G401 (cell line): ENCODE data around the gene USP5. TPM values are rescaled to one million over a fixed set of nuclear protein-coding genes. Genes with fewer than 3 reads are reported as not detected.
A peak's percentile ranks its signal among the peaks of the same experiment; 100 is the strongest.
"Not testable (repeated sequence)": the region's sequence is repeated elsewhere in the genome, so short reads cannot be mapped to it uniquely, and the experiment has no call there.

Experiments
- DNase-seq: peaks from one replicate; pipeline ENCODE4 v3.0.0-alpha.2; 2015; ENCODE audit warnings: low spot score
- in situ Hi-C: cut with HindIII; loops from 2 replicates; pipeline ENCODE4 v1.10.0; 2016; ENCODE audit warnings: low sequenced_read_pairs, mixed read lengths
- total RNA-seq: library from RNA; depleted of rRNA; stranded (reverse); fragments of >200 nt; shearing (Covaris generic); gene quantifications from 2 replicates; pipeline ENCODE4 v1.2.3, GENCODE V29; 2014; rRNA removed

Gene USP5
- total RNA-seq, 1 experiment from 2014 or later, result 156 TPM

DNA sequence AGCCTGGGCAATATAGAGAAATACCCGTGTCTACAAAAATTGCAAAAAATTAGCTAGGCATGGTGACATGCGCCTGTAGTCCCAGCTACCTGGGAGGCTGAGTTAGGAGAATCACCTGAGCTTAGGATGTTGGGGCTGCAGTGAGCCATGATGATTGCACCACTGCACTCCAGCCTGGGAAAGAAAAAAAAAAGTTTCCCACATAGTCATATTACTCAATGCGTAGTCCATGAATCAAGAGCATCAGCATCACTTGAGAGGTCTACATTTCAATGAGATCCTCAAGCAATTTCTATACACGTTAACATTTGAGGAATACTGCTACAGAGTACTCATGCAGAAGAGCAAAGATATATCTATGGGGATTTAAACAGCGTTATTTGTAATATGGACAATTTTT is 47.5 kb downstream of the USP5 start:
- in situ Hi-C loops, result no loop called here
- no peak for DNase-seq

DNA sequence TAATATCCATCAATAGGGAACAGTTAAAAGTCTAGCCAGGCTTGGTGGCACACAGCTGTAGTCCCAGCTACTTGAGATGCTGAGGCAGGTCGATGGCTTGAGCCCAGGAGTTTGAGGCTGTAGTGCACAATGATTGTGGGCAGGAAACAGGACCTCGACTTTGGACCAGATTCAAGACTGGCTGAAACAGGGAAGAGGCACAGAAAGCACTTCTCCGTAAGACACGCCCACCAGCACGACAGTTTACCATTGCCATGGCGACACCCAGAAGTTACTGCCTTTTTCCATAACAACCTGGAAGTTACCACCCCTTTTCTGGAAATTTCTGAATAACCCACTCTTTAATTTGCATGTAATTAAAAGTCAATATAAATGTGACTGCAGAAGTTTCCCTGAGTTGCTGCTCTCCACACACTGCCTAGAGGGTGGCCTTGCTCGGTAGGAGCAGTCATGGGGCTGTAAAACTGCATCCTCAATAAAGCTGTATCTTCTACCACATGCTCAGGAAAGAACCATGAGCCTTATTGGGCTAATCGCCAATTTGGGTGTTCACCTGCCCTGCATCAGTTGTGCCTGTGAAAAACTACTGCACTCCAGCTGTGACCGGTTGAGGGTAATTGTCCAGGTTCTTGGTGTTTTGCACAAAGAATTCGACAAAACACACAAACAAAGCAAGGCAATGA is 48.0 kb downstream of the USP5 start:
- DNase-seq, result peak; percentile 49
- in situ Hi-C loops, result no loop called here

DNA sequence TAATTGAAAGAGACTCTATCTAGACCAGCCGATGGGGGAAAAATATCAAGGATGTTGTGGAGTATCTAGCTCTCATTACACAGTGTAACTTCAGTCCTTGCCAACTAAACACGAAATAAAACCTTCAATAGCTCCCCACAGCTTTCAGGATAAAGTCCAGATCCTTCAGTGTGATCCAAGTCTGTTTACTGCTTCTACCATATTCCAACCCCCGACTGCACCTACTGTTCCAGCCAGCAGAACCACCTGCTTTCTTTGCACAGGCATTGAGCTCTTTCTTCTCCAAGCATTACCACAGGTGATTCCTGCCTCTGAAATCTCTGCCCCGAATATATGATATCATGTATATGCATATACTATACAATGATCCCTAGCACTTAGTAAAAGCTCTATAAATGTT is 50.5 kb downstream of the USP5 start:
- peak; percentile 77 for DNase-seq
- in situ Hi-C loops, result no loop called here

DNA sequence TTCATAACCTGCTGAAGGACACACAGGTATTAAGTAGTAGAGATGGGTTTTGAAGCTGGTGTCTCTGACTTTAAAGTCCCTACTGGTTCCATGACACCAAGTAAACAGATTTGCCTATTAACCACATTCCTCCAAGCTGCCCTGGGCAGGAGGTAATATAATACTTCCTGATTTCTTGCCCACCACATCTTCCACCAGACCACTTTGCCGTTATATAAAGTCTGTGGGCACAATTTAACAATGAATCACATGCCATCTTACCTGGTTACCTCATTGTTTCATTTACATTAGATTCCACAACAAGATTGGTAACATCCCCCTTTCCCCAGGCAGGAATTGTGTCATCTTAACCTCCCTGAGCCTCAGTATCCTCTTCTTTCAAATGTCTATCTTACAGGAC is 51.8 kb downstream of the USP5 start:
- in situ Hi-C loops, result no loop called here
- no peak for DNase-seq

- in situ Hi-C loops, result no loop called here
- DNase-seq, result peak; percentile 99
Observed at GRCh38 chr12:6904280-6905276, 52.6 kb downstream of the USP5 start, which contains the start of gene LRRC23. TSS of gene LRRC23 (plus strand) at chr12:6904822. CDS start at chr12:6905634, 812 bp downstream.

GRCh38 chr12:6905414-6906040 is 53.6 kb downstream of the USP5 start:
- no peak for DNase-seq
- in situ Hi-C loops, result no loop called here

DNA sequence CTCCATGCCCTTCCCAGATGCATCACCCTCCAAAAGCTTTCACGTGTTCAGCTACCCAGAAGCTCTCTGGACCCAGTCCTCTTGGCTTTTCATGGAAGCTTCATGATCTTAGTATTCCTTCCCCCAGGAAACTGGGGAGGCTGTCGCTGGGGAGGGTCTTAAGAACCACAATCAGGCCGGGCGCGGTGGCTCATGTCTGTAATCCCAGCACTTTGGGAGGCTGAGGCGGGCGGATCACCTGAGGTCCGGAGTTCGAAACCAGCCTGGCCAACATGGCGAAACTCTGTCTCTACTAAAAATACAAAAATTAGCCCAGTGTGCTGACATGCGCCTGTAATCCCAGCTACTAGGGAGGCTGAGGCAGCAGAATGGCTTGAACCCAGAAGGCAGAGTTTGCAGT is 56.2 kb downstream of the USP5 start:
- DNase-seq, in situ Hi-C loops: not testable (repeated sequence)

DNA sequence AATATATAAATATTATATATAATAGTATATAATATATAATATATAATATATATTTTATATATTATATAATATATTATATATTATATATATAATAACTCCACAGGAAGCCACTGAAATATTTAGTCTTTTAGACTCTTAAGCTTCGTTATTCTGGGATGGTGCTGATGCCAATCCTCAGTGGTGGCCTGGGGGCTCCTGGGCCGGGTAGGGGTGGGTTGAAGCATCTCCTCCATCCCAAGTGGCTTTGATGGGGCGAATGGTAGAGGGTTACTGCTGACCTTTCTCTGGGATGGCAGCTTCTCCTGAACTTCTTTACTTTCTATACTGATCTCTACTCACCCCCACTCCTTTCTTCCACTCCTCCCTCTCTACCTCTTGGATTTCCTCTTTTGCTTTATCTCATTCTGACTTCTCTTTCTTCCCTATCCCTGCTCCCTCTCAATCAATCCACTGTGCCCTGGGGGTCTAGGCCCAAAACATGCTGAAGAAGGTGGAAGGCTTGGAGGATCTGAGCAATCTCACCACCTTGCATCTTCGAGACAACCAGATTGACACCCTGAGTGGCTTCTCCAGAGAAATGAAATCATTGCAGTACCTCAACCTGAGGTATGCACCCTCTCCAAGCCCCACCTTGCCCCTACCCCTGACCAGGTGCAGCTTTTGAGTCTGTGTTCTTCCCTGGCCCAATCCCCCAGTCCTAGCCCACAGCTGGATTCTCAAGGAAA is 57.6 kb downstream of the USP5 start:
- in situ Hi-C loops, result no loop called here
- no peak for DNase-seq

DNA sequence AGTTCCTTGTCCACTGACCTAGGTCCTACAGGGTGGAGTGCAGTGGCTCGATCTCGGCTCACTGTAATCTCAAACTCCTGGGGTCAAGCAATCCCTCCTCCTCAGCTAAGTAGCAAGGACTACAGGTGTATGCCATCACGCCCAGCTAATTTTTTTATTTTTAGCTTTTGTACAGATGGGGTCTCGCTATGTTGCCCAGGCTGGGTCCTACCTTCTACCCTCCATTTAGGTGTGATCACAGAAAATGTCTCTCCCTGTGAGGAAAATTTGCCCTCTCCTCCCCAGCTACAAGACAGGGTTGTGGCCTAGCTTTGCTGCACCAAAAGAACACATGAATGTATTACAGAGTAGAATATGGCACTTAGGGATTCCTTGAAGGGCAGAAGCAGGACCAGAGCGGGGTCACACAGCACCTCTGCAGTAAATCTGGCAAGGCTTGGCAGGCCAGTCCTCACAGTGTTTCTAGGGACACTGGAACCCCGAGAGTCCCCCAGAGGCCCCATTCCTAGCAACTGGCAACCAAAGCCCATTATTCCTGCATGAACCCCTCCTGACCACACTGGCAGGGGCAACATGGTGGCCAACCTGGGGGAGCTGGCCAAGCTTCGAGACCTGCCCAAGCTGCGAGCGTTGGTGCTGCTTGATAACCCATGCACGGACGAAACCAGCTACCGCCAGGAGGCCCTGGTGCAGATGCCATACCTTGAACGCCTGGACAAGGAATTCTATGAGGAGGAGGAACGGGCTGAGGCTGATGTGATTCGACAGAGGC is 60.4 kb downstream of the USP5 start:
- DNase-seq, result no peak
- in situ Hi-C loops, result no loop called here

- in situ Hi-C loops, result no loop called here
- DNase-seq, result peak; percentile 91
Observed at GRCh38 chr12:6914246-6914946, 62.4 kb downstream of the USP5 start, which contains the start of gene ENO2. TSS of gene ENO2 (plus strand) at chr12:6914580. CDS start at chr12:6915833, 1,253 bp downstream.

GRCh38 chr12:6914947-6915788 is 63.2 kb downstream of the USP5 start:
- peak; percentile 64 for DNase-seq
- in situ Hi-C loops, result no loop called here

DNA sequence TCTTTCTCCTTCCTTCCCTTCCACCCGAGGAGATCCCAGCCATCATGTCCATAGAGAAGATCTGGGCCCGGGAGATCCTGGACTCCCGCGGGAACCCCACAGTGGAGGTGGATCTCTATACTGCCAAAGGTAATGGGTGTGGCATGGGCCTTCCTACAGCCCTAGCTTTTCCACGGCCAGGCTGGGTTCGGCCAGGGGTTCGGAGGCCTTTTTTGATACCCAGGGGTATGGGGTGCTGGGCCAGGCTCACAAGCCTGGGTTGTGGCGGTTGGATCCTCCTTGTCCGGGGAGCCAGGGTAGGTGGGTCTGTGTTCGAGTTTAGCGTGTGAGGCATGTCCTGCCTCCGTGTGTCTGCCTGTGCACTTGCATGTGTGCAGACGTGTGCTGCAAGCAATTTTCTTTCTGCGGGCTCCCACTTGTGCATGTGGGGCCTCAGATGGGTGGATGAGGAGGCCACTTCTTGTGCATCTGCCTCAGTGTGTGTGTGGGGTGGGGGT is 63.9 kb downstream of the USP5 start:
- DNase-seq, result no peak
- in situ Hi-C loops, result no loop called here

Other genes starting within 250 kb of the USP5 start
- gene CHD4, start 244.8 kb upstream of the USP5 start, total RNA-seq, result 374 and 375 TPM in 2 replicates
- 0.03 TPM in 1 of 2 replicates, not detected in the other for gene LPAR5, start 216.2 kb upstream of the USP5 start, total RNA-seq
- not detected in 2 replicates for gene ACRBP, start 204.7 kb upstream of the USP5 start, total RNA-seq
- gene ING4, start 189.0 kb upstream of the USP5 start, total RNA-seq, result 33.0 and 47.7 TPM in 2 replicates
- 14.9 and 25.5 TPM in 2 replicates for gene ZNF384, start 162.8 kb upstream of the USP5 start, total RNA-seq
- 0.44 and 4.4 TPM in 2 replicates for gene PIANP, start 151.3 kb upstream of the USP5 start, total RNA-seq
- 47.0 and 47.6 TPM in 2 replicates for gene COPS7A, start 128.1 kb upstream of the USP5 start, total RNA-seq
- 342 and 364 TPM in 2 replicates for gene MLF2, start 99.0 kb upstream of the USP5 start, total RNA-seq
- 259 and 267 TPM in 2 replicates for gene PTMS, start 85.8 kb upstream of the USP5 start, total RNA-seq
- gene LAG3, start 79.6 kb upstream of the USP5 start, total RNA-seq, result 0.31 and 0.58 TPM in 2 replicates
- 0.34 and 1.3 TPM in 2 replicates for gene CD4, start 62.6 kb upstream of the USP5 start, total RNA-seq
- gene GPR162, start 30.3 kb upstream of the USP5 start, total RNA-seq, result 37.7 and 59.0 TPM in 2 replicates
- gene P3H3, start 23.7 kb upstream of the USP5 start, total RNA-seq, result 56.4 and 70.5 TPM in 2 replicates
- gene GNB3, start 11.2 kb upstream of the USP5 start, total RNA-seq, result 0.25 and 3.8 TPM in 2 replicates
- 84.2 and 103 TPM in 2 replicates for gene CDCA3, start 864 bp upstream of the USP5 start, total RNA-seq
- 1,506 and 1,683 TPM in 2 replicates for gene TPI1, start 15.4 kb downstream of the USP5 start, total RNA-seq
- gene SPSB2, start 21.2 kb downstream of the USP5 start, total RNA-seq, result 30.6 and 38.3 TPM in 2 replicates
- gene LRRC23, start 52.7 kb downstream of the USP5 start, total RNA-seq, result 7.0 and 16.1 TPM in 2 replicates
- 3.3 and 13.2 TPM in 2 replicates for gene ENO2, start 62.4 kb downstream of the USP5 start, total RNA-seq
- 2.2 and 6.2 TPM in 2 replicates for gene ATN1, start 75.8 kb downstream of the USP5 start, total RNA-seq
- not detected in 2 replicates for gene RNU7-1, start 91.7 kb downstream of the USP5 start, total RNA-seq
- 88.1 and 132 TPM in 2 replicates for gene C12orf57, start 91.9 kb downstream of the USP5 start, total RNA-seq
- 12.1 and 16.6 TPM in 2 replicates for gene PTPN6, start 99.2 kb downstream of the USP5 start, total RNA-seq
- 667 and 679 TPM in 2 replicates for gene PHB2, start 118.5 kb downstream of the USP5 start, total RNA-seq
- 76.4 and 83.4 TPM in 2 replicates for gene EMG1, start 118.8 kb downstream of the USP5 start, total RNA-seq
- 59.1 and 68.3 TPM in 2 replicates for gene LPCAT3, start 166.3 kb downstream of the USP5 start, total RNA-seq
- gene C1S, start 208.6 kb downstream of the USP5 start, total RNA-seq, result 3.3 and 4.1 TPM in 2 replicates
- gene C1R, start 240.3 kb downstream of the USP5 start, total RNA-seq, result 0.78 and 0.98 TPM in 2 replicates